ENCODE results near the gene MUC20. TPM values are rescaled to one million over a fixed set of nuclear protein-coding genes. Genes with fewer than 3 reads are reported as not detected.
A peak's percentile ranks its signal among the peaks of the same experiment; 100 is the strongest.

The MUC20 gene
- total and polyA plus RNA-seq, 2 donors (not counting 1 experiment from before 2014, with no cell fraction given): 0.54 to 0.66 TPM

- no peak overlapping the region for H3K9ac ChIP-seq (ENCODE audit: insufficient read depth, low read length)
- H3K4me3 ChIP-seq (replicated peaks in 1 of 4; ENCODE audit: control extremely low read depth in 1 of 4, insufficient read depth in 1 of 4, low read depth in 3 of 4, low read length in 4 of 4): no peak overlapping the region
- peaks cover 8% of the 10 kb centered on the region for H3K36me3 ChIP-seq (ENCODE audit: control insufficient read depth, insufficient read depth, low read length)
- TF ChIP-seq CTCF (conservative IDR thresholded peaks at IDR 0.05 in 1 of 2, IDR thresholded peaks at IDR 0.05 in 1 of 2; ENCODE audit: low read depth in 1 of 2, low read length in 2 of 2): no peak
- TF ChIP-seq EZH2 (IDR thresholded peaks at IDR 0.05; ENCODE audit: low read length, missing control alignments): no peak
- no peaks in the 10 kb centered on the region for H3K27me3 ChIP-seq (ENCODE audit: control insufficient read depth, insufficient read depth, low read length)
- no peak overlapping the region for H3K4me2 ChIP-seq (ENCODE audit: extremely low read depth, insufficient read depth, low read length)
- H3K27ac ChIP-seq (ENCODE audit: insufficient read depth, low read length): peak overlapping the region; percentile 74
- H3K4me1 ChIP-seq (ENCODE audit: control insufficient read depth, extremely low read depth, insufficient read depth, low read length): peaks cover 15% of the 10 kb centered on the region
- no peak for DNase-seq (ENCODE audit: low read depth in 2 of 2)
- H3K79me2 ChIP-seq (ENCODE audit: control insufficient read depth, insufficient read depth, low read length): no peaks in the 10 kb centered on the region
- H3K9me3 ChIP-seq (ENCODE audit: control insufficient read depth, insufficient read depth, low read depth, low read length): no peaks in the 10 kb centered on the region
- H4K20me1 ChIP-seq (ENCODE audit: control insufficient read depth, extremely low read depth, insufficient read depth, low read length): no peaks in the 10 kb centered on the region
- no peak overlapping the region for H2AFZ ChIP-seq (ENCODE audit: low read length)
These were observed 22.0 kb upstream of the MUC20 start for GRCh38 chr3:195698647-195699387.

- H3K4me1 ChIP-seq (ENCODE audit: control insufficient read depth, extremely low read depth, insufficient read depth, low read length): peaks cover 15% of the 10 kb centered on the region
- DNase-seq (ENCODE audit: low read depth in 2 of 2): no peak
- H4K20me1 ChIP-seq (ENCODE audit: control insufficient read depth, extremely low read depth, insufficient read depth, low read length): no peaks in the 10 kb centered on the region
- H2AFZ ChIP-seq (ENCODE audit: low read length): no peak overlapping the region
- no peaks in the 10 kb centered on the region for H3K79me2 ChIP-seq (ENCODE audit: control insufficient read depth, insufficient read depth, low read length)
- H3K9me3 ChIP-seq (ENCODE audit: control insufficient read depth, insufficient read depth, low read depth, low read length): no peaks in the 10 kb centered on the region
- no peak overlapping the region for H3K4me2 ChIP-seq (ENCODE audit: extremely low read depth, insufficient read depth, low read length)
- H3K27ac ChIP-seq (ENCODE audit: insufficient read depth, low read length): no peak overlapping the region
- peaks cover 3% of the 10 kb centered on the region for H3K36me3 ChIP-seq (ENCODE audit: control insufficient read depth, insufficient read depth, low read length)
- no peak overlapping the region for H3K9ac ChIP-seq (ENCODE audit: insufficient read depth, low read length)
- TF ChIP-seq EZH2 (IDR thresholded peaks at IDR 0.05; ENCODE audit: low read length, missing control alignments): no peak
- TF ChIP-seq CTCF (conservative IDR thresholded peaks at IDR 0.05 in 1 of 2, IDR thresholded peaks at IDR 0.05 in 1 of 2; ENCODE audit: low read depth in 1 of 2, low read length in 2 of 2): no peak
- no peaks in the 10 kb centered on the region for H3K27me3 ChIP-seq (ENCODE audit: control insufficient read depth, insufficient read depth, low read length)
- H3K4me3 ChIP-seq (replicated peaks in 1 of 4; ENCODE audit: control extremely low read depth in 1 of 4, insufficient read depth in 1 of 4, low read depth in 3 of 4, low read length in 4 of 4): no peak overlapping the region
These were observed 21.4 kb upstream of the MUC20 start for GRCh38 chr3:195699388-195699771.

GRCh38 chr3:195699860-195700259 is 20.9 kb upstream of the MUC20 start:
- no peaks in the 10 kb centered on the region for H3K36me3 ChIP-seq (ENCODE audit: control insufficient read depth, insufficient read depth, low read length)
- TF ChIP-seq EZH2 (IDR thresholded peaks at IDR 0.05; ENCODE audit: low read length, missing control alignments): no peak
- TF ChIP-seq CTCF (conservative IDR thresholded peaks at IDR 0.05 in 1 of 2, IDR thresholded peaks at IDR 0.05 in 1 of 2; ENCODE audit: low read depth in 1 of 2, low read length in 2 of 2): no peak
- H3K27ac ChIP-seq (ENCODE audit: insufficient read depth, low read length): no peak overlapping the region
- no peak overlapping the region for H3K9ac ChIP-seq (ENCODE audit: insufficient read depth, low read length)
- no peaks in the 10 kb centered on the region for H3K79me2 ChIP-seq (ENCODE audit: control insufficient read depth, insufficient read depth, low read length)
- H3K27me3 ChIP-seq (ENCODE audit: control insufficient read depth, insufficient read depth, low read length): no peaks in the 10 kb centered on the region
- no peak overlapping the region for H3K4me2 ChIP-seq (ENCODE audit: extremely low read depth, insufficient read depth, low read length)
- H3K9me3 ChIP-seq (ENCODE audit: control insufficient read depth, insufficient read depth, low read depth, low read length): no peaks in the 10 kb centered on the region
- H3K4me3 ChIP-seq (replicated peaks in 1 of 4; ENCODE audit: control extremely low read depth in 1 of 4, insufficient read depth in 1 of 4, low read depth in 3 of 4, low read length in 4 of 4): no peak overlapping the region
- peaks cover 15% of the 10 kb centered on the region for H3K4me1 ChIP-seq (ENCODE audit: control insufficient read depth, extremely low read depth, insufficient read depth, low read length)
- DNase-seq (ENCODE audit: low read depth in 2 of 2): no peak
- H4K20me1 ChIP-seq (ENCODE audit: control insufficient read depth, extremely low read depth, insufficient read depth, low read length): no peaks in the 10 kb centered on the region
- H2AFZ ChIP-seq (ENCODE audit: low read length): no peak overlapping the region
